GM23338 (cell line): Measurements from ENCODE around the gene HPD.

Experiments used
- CREB1 ChIP-seq: fragments of 250-450 bp; sonication (Bioruptor Pico); IDR thresholded peaks from 2 replicates; pipeline ENCODE4 v1.5.0; 2020; ENCODE audit warnings: low read depth, mild to moderate bottlenecking, moderate library complexity
- CTCF ChIP-seq, 2 experiments: fragments of 200-600 bp in 1 of 2; sonication (generic) in 1 of 2; conservative IDR thresholded peaks; 2 replicates each; pipeline versions ENCODE4 v1.5.1 to v1.6.1; 2016 to 2017; ENCODE audit warnings: antibody characterized with exemption in 2 of 2, low read depth in 2 of 2, mild to moderate bottlenecking in 2 of 2, moderate library complexity in 1 of 2
- EZH2 ChIP-seq: fragments of 200-600 bp; sonication (generic); IDR thresholded peaks from one replicate; pipeline ENCODE4 v1.8.0; 2017; ENCODE audit warnings: antibody characterized with exemption, mild to moderate bottlenecking, low read depth; ENCODE audit not compliant: unreplicated experiment
- EZH2phosphoT487 ChIP-seq: fragments of 200-600 bp; sonication (generic); IDR thresholded peaks from one replicate; pipeline ENCODE4 v1.8.1; 2018; ENCODE audit warnings: antibody characterized with exemption; ENCODE audit not compliant: unreplicated experiment
- JUNB ChIP-seq: IDR thresholded peaks from one replicate; pipeline ENCODE4 v1.6.1; 2016; ENCODE audit warnings: antibody characterized with exemption; ENCODE audit not compliant: unreplicated experiment
- NANOG ChIP-seq: IDR thresholded peaks from 2 replicates; pipeline ENCODE4 v1.6.1; 2016; ENCODE audit warnings: antibody characterized with exemption, borderline replicate concordance
- POLR2AphosphoS5 ChIP-seq: IDR thresholded peaks from 2 replicates; pipeline ENCODE4 v1.6.1; 2016; ENCODE audit warnings: antibody characterized with exemption, low read depth
- STAT1 ChIP-seq: IDR thresholded peaks from one replicate; pipeline ENCODE4 v1.6.1; 2016; ENCODE audit warnings: antibody characterized with exemption; ENCODE audit not compliant: unreplicated experiment
- ZNF331 ChIP-seq: fragments of 250-450 bp; sonication (Bioruptor Pico); IDR thresholded peaks from 2 replicates; pipeline ENCODE4 v1.5.0; 2020; ENCODE audit warnings: low read depth, mild to moderate bottlenecking, moderate library complexity
- TF ChIP-seq, protein P1 (sequence below): IDR thresholded peaks from one replicate; pipeline ENCODE4 v1.6.1; 2018; ENCODE audit warnings: antibody characterized with exemption; ENCODE audit not compliant: unreplicated experiment
- TF ChIP-seq, protein P2 (sequence below): IDR thresholded peaks from 2 replicates; pipeline ENCODE4 v1.6.1; 2016; ENCODE audit warnings: antibody characterized with exemption
- TF ChIP-seq, protein P3 (sequence below): fragments of 250-450 bp; sonication (Bioruptor Pico); IDR thresholded peaks from 2 replicates; pipeline ENCODE4 v1.5.0; 2020; ENCODE audit warnings: mild to moderate bottlenecking, moderate library complexity

DNA sequence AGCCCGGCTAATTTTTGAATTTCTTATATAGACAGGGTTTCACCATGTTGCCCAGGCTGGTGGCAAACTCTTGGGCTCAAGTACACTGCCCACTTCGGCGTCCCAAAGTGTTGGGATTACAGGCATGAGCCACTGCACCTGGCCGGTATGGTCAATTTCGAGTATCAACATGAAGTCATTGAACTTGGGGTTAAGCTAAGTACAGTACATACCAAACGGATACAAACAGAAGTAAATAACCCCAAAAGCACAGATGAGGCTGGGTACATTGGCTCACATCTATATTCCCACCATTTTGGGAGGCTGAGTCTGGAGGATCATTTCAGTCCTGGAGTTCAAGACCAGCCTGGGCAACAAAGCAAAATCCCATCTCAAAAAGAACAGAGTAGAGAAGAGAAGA lies 16.9 kb upstream of the HPD start:
- no peak for TF ChIP-seq CTCF (conservative IDR thresholded peaks at IDR 0.05; ENCODE audit: low read depth in 2 of 2)
- no peak for TF ChIP-seq JUNB
- TF ChIP-seq POLR2AphosphoS5: no peak
- TF ChIP-seq EZH2phosphoT487: no peak
- no peak for TF ChIP-seq EZH2
- TF ChIP-seq CREB1: no peak
- TF ChIP-seq, protein P1, sequence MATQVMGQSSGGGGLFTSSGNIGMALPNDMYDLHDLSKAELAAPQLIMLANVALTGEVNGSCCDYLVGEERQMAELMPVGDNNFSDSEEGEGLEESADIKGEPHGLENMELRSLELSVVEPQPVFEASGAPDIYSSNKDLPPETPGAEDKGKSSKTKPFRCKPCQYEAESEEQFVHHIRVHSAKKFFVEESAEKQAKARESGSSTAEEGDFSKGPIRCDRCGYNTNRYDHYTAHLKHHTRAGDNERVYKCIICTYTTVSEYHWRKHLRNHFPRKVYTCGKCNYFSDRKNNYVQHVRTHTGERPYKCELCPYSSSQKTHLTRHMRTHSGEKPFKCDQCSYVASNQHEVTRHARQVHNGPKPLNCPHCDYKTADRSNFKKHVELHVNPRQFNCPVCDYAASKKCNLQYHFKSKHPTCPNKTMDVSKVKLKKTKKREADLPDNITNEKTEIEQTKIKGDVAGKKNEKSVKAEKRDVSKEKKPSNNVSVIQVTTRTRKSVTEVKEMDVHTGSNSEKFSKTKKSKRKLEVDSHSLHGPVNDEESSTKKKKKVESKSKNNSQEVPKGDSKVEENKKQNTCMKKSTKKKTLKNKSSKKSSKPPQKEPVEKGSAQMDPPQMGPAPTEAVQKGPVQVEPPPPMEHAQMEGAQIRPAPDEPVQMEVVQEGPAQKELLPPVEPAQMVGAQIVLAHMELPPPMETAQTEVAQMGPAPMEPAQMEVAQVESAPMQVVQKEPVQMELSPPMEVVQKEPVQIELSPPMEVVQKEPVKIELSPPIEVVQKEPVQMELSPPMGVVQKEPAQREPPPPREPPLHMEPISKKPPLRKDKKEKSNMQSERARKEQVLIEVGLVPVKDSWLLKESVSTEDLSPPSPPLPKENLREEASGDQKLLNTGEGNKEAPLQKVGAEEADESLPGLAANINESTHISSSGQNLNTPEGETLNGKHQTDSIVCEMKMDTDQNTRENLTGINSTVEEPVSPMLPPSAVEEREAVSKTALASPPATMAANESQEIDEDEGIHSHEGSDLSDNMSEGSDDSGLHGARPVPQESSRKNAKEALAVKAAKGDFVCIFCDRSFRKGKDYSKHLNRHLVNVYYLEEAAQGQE: no peak
- no peak for TF ChIP-seq STAT1
- TF ChIP-seq, protein P2, sequence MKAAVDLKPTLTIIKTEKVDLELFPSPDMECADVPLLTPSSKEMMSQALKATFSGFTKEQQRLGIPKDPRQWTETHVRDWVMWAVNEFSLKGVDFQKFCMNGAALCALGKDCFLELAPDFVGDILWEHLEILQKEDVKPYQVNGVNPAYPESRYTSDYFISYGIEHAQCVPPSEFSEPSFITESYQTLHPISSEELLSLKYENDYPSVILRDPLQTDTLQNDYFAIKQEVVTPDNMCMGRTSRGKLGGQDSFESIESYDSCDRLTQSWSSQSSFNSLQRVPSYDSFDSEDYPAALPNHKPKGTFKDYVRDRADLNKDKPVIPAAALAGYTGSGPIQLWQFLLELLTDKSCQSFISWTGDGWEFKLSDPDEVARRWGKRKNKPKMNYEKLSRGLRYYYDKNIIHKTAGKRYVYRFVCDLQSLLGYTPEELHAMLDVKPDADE: no peak
- TF ChIP-seq NANOG: no peak
- TF ChIP-seq ZNF331 (CRISPR knock-in tag): no peak
- TF ChIP-seq, protein P3, sequence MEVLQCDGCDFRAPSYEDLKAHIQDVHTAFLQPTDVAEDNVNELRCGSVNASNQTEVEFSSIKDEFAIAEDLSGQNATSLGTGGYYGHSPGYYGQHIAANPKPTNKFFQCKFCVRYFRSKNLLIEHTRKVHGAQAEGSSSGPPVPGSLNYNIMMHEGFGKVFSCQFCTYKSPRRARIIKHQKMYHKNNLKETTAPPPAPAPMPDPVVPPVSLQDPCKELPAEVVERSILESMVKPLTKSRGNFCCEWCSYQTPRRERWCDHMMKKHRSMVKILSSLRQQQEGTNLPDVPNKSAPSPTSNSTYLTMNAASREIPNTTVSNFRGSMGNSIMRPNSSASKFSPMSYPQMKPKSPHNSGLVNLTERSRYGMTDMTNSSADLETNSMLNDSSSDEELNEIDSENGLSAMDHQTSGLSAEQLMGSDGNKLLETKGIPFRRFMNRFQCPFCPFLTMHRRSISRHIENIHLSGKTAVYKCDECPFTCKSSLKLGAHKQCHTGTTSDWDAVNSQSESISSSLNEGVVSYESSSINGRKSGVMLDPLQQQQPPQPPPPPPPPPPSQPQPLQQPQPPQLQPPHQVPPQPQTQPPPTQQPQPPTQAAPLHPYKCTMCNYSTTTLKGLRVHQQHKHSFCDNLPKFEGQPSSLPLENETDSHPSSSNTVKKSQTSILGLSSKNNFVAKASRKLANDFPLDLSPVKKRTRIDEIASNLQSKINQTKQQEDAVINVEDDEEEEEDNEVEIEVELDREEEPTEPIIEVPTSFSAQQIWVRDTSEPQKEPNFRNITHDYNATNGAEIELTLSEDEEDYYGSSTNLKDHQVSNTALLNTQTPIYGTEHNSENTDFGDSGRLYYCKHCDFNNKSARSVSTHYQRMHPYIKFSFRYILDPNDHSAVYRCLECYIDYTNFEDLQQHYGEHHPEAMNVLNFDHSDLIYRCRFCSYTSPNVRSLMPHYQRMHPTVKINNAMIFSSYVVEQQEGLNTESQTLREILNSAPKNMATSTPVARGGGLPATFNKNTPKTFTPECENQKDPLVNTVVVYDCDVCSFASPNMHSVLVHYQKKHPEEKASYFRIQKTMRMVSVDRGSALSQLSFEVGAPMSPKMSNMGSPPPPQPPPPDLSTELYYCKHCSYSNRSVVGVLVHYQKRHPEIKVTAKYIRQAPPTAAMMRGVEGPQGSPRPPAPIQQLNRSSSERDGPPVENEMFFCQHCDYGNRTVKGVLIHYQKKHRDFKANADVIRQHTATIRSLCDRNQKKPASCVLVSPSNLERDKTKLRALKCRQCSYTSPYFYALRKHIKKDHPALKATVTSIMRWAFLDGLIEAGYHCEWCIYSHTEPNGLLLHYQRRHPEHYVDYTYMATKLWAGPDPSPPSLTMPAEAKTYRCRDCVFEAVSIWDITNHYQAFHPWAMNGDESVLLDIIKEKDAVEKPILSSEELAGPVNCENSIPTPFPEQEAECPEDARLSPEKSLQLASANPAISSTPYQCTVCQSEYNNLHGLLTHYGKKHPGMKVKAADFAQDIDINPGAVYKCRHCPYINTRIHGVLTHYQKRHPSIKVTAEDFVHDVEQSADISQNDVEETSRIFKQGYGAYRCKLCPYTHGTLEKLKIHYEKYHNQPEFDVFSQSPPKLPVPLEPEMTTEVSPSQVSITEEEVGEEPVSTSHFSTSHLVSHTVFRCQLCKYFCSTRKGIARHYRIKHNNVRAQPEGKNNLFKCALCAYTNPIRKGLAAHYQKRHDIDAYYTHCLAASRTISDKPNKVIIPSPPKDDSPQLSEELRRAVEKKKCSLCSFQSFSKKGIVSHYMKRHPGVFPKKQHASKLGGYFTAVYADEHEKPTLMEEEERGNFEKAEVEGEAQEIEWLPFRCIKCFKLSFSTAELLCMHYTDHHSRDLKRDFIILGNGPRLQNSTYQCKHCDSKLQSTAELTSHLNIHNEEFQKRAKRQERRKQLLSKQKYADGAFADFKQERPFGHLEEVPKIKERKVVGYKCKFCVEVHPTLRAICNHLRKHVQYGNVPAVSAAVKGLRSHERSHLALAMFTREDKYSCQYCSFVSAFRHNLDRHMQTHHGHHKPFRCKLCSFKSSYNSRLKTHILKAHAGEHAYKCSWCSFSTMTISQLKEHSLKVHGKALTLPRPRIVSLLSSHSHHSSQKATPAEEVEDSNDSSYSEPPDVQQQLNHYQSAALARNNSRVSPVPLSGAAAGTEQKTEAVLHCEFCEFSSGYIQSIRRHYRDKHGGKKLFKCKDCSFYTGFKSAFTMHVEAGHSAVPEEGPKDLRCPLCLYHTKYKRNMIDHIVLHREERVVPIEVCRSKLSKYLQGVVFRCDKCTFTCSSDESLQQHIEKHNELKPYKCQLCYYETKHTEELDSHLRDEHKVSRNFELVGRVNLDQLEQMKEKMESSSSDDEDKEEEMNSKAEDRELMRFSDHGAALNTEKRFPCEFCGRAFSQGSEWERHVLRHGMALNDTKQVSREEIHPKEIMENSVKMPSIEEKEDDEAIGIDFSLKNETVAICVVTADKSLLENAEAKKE (CRISPR knock-in tag): no peak
